B cell (primary cell): Measurements from ENCODE around the gene CD58. TPM values are rescaled to one million over a fixed set of nuclear protein-coding genes. Genes with fewer than 3 reads are reported as not detected.

Source experiments
- ATAC-seq: fragments of 200-7000 bp; cut with Tn5 transposase; one replicate; pipeline ENCODE4 v1.10.0; 2021; ENCODE audit warnings: low read depth, mild to moderate bottlenecking, moderate number of reproducible peaks, moderate library complexity
- CTCF ChIA-PET: fragments of 350-600 bp; sonication (Branson Sonifier 250); formaldehyde crosslinking; loops from one replicate; lab custom pipeline; 2021; ENCODE audit warnings: antibody characterized with exemption, inconsistent platforms; lab: Charles Lee
- POLR2A ChIA-PET: fragments of 350-600 bp; sonication (Branson Sonifier 250); formaldehyde crosslinking; loops from one replicate; lab custom pipeline; 2021; ENCODE audit warnings: antibody characterized with exemption; lab: Charles Lee
- DNase-seq: peaks from one replicate; pipeline ENCODE4 v3.0.0; 2013
- H2AFZ ChIP-seq: 2 replicates; pipeline ENCODE4 v1.6.1; 2012; ENCODE audit warnings: mild to moderate bottlenecking, low read depth, low read length; ENCODE audit not compliant: insufficient read depth, poor library complexity, severe bottlenecking
- H3K27ac ChIP-seq, 2 donors: 1 replicate in 1 of 2; 2 replicates in 1 of 2; pipeline ENCODE4 v1.5.1; 2012 to 2013; ENCODE audit warnings: low read length in 2 of 2, mild to moderate bottlenecking in 2 of 2, moderate library complexity in 1 of 2
- H3K27me3 ChIP-seq, 4 experiments: fragments of 200-600 bp in 1 of 4; sonication (generic) in 1 of 4; replicated peaks in 1 of 4; 1 replicate in 2 of 4; 2 replicates in 2 of 4; pipeline versions ENCODE4 v1.6.1 to v1.7.0; 2013 to 2016; ENCODE audit warnings: low read length in 3 of 4, mild to moderate bottlenecking in 2 of 4, mixed read lengths in 1 of 4, moderate library complexity in 1 of 4; ENCODE audit not compliant: insufficient read depth in 4 of 4, control insufficient read depth in 3 of 4; ENCODE audit errors: control extremely low read depth in 1 of 4
- H3K36me3 ChIP-seq, 2 experiments: replicated peaks in 1 of 2; 1 replicate in 1 of 2; 2 replicates in 1 of 2; pipeline versions ENCODE4 v1.6.1 to v1.7.1; 2013; ENCODE audit warnings: low read length in 1 of 2; ENCODE audit not compliant: insufficient read depth in 2 of 2, control insufficient read depth in 1 of 2; ENCODE audit errors: control extremely low read depth in 1 of 2, extremely low read depth in 1 of 2
- H3K4me1 ChIP-seq, 2 donors: fragments of 200-600 bp in 1 of 2; sonication (generic) in 1 of 2; 1 replicate in 1 of 2; 2 replicates in 1 of 2; pipeline versions ENCODE4 v1.5.1 to v1.6.1; 2013 to 2017; ENCODE audit warnings: low read length in 2 of 2; ENCODE audit not compliant: control insufficient read depth in 2 of 2, insufficient read depth in 2 of 2
- H3K4me2 ChIP-seq: replicated peaks from 2 replicates; pipeline ENCODE3; 2012; ENCODE audit warnings: mild to moderate bottlenecking, low read depth, low read length; ENCODE audit not compliant: poor library complexity, severe bottlenecking
- H3K4me3 ChIP-seq, 5 experiments: fragments of 200-600 bp in 1 of 5; sonication (generic) in 1 of 5; 1 replicate in 3 of 5; 2 replicates in 2 of 5; pipeline versions ENCODE4 v1.5.1 to v1.7.0; 2011 to 2016; ENCODE audit warnings: low read length in 4 of 5, mild to moderate bottlenecking in 4 of 5, low read depth in 2 of 5, control low read depth in 1 of 5, moderate library complexity in 1 of 5; ENCODE audit not compliant: insufficient read depth in 1 of 5; ENCODE audit errors: control extremely low read depth in 1 of 5, extremely low read depth in 1 of 5
- H3K79me2 ChIP-seq: fragments of 200-600 bp; sonication (generic); one replicate; pipeline ENCODE4 v1.6.0; 2016; ENCODE audit warnings: low read length; ENCODE audit not compliant: control insufficient read depth, insufficient read depth
- H3K9ac ChIP-seq: fragments of 200-600 bp; sonication (generic); 2 replicates; pipeline ENCODE4 v1.6.1; 2017; ENCODE audit warnings: mild to moderate bottlenecking, low read length, moderate library complexity
- H3K9me3 ChIP-seq, 3 donors: one replicate each; pipeline versions ENCODE4 v1.6.1 to v1.7.1; 2013; ENCODE audit warnings: low read length in 2 of 3; ENCODE audit not compliant: control insufficient read depth in 2 of 3, insufficient read depth in 1 of 3; ENCODE audit errors: control extremely low read depth in 1 of 3
- H4K20me1 ChIP-seq: 2 replicates; pipeline ENCODE4 v1.6.0; 2012; ENCODE audit warnings: mild to moderate bottlenecking, low read length; ENCODE audit not compliant: insufficient read depth, control insufficient read depth, poor library complexity, severe bottlenecking
- H3K27ac Mint-ChIP-seq: one replicate; pipeline ENCODE4 v1.8.0; 2021; ENCODE audit warnings: mixed read lengths
- H3K27me3 Mint-ChIP-seq: one replicate; pipeline ENCODE4 v1.8.0; 2021; ENCODE audit warnings: mixed read lengths
- H3K4me1 Mint-ChIP-seq: one replicate; pipeline ENCODE4 v1.8.0; 2021; ENCODE audit warnings: mixed read lengths
- H3K4me3 Mint-ChIP-seq: one replicate; pipeline ENCODE4 v1.8.0; 2021; ENCODE audit warnings: mixed read lengths
- H3K9me3 Mint-ChIP-seq: one replicate; pipeline ENCODE4 v1.8.0; 2022; ENCODE audit warnings: mixed read lengths; ENCODE audit not compliant: insufficient read depth
- CTCF ChIP-seq: fragments of 200-600 bp; IDR thresholded peaks from one replicate; pipeline ENCODE4 v1.8.0; 2022; ENCODE audit warnings: antibody characterized with exemption, mild to moderate bottlenecking
- EZH2 ChIP-seq: IDR thresholded peaks from 2 replicates; pipeline ENCODE4 v1.6.1; 2012; ENCODE audit warnings: borderline replicate concordance, low read depth, mild to moderate bottlenecking, moderate library complexity, low read length; ENCODE audit not compliant: insufficient read depth, poor library complexity, severe bottlenecking
- WGBS: methylation state at CpG from one replicate; pipeline ENCODE4 v1.1.5; 2013; ENCODE audit warnings: missing lambda C conversion rate; ENCODE audit not compliant: insufficient coverage; 5-methylcytosine and 5-hydroxymethylcytosine counted together
- intact Hi-C: fragments of 100-400 bp; cut with micrococcal nuclease; formaldehyde crosslinking; loops from one replicate; pipeline ENCODE4 v1.10.0; 2022
- polyA plus RNA-seq: library from polyadenylated mRNA; depleted of rRNA; stranded (reverse); fragments of >200 nt; gene quantifications from 2 replicates; pipeline ENCODE4 v1.2.3, GENCODE V29; 2012
- total RNA-seq, 2 donors: library from RNA; stranded (reverse); fragments of 120-200 nt in 1 of 2; gene quantifications; 1 replicate in 1 of 2; 2 replicates in 1 of 2; pipeline versions ENCODE4 v1.2.3 to v1.2.4, GENCODE V29; 2013 to 2022

The CD58 gene
- total and polyA plus RNA-seq, 2 donors (not counting 1 experiment from before 2014, with no cell fraction given) = 12.3 to 47.6 TPM

DNA sequence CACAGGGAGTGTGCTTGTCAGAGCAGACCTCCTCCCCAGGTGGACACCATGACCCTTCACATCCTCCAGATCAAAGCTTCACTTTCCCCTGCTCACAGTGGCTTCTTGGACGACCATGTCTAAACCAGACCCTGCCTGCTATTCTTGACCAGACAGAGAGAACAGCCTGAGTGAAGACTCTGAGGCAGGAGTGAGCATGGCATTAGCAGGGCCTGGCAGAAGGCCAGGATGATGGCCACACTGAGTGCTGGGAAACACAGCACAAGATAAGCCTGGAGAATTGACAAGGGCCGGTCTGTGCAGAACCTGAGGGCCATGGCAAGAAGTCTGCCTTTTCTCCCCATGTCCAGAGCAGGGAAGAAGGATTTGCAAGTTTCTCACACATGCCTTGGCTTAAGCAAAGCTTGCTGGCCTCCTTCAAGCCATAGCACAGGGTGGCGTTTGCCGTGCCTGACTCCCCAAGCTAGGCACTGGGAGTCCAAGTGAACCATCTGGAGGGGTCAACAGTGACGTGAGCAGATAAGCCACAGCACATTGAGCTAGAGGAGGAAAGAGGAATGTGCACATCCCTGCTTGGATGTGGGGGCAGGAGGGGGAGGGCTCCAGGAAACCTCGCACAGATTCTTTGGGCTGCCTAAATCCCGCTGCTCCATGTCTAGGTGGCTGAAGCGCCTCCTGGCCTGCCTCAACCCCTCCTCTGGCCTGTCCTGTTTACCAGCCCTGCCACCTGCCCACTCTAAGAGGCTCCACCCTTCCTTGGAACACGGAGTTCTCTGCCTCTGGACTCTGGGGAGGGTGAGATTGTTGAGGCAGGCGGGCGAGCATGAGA lies 87.1 kb downstream of the CD58 start:
- Histone ChIP-seq H3K36me3 (no peaks in the 10 kb centered on the region), H3K4me1 (peaks cover 0 to 3% of the 10 kb centered on the region in 2 donors), H2AFZ (no peak overlapping the region), H3K4me3 (no peak overlapping the region), H3K4me2 (no peak overlapping the region), H4K20me1 (no peaks in the 10 kb centered on the region), H3K9ac (no peak overlapping the region), H3K79me2 (no peaks in the 10 kb centered on the region), H3K27me3 (no peaks in the 10 kb centered on the region), H3K9me3 (no peaks in the 10 kb centered on the region), H3K27ac (no peak overlapping the region)
- Mint-ChIP-seq H3K4me3 (no peak overlapping the region), H3K4me1 (no peaks in the 10 kb centered on the region), H3K9me3 (no peaks in the 10 kb centered on the region), H3K27ac (no peak overlapping the region), H3K27me3 (no peaks in the 10 kb centered on the region)
- no peak for TF ChIP-seq EZH2
- TF ChIP-seq CTCF = no peak
- intact Hi-C loops = loop anchor here (2.0 kb wide), 1 partner anchor 15 kb away; no protein-coding TSS in a partner anchor
- CTCF ChIA-PET = interaction anchor here (0.7 to 13.9 kb wide), 21 partner anchors 8 to 570 kb away, joined by 3 to 578 read pairs (median 7); partner anchors contain the start of gene CD58
- ATAC-seq (no peak), DNase-seq (no peak)
- POLR2A ChIA-PET = no interaction called here
- 99% methylated on average over 8 of the region's 11 CpGs for whole genome bisulfite sequencing

DNA sequence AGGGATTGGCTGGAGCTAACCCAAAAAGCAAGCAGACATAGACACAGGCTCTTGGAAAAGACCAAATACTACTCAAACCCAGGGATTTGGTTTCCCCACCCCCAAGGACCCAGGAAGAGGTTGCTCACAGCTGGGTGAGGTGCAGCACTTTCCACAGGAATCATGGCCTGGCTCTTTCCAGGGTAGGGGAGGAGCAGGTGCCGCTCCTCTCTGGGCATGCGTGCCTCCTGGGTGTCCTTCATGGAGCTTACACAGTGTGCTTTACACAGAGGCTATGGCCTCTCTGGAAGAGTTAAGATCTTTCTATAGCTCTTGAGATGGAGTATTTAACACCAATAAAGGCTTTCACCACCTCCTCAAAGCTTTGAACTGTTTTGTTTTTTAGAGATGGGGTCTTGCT lies 88.3 kb downstream of the CD58 start:
- no peaks in the 10 kb centered on the region for H3K4me1 Mint-ChIP-seq
- H3K27ac ChIP-seq = no peak overlapping the region
- H3K4me1 ChIP-seq = peaks cover 0 to 3% of the 10 kb centered on the region in 2 donors
- H3K27me3 ChIP-seq = no peaks in the 10 kb centered on the region
- H3K27me3 Mint-ChIP-seq = no peaks in the 10 kb centered on the region
- H3K27ac Mint-ChIP-seq = no peak overlapping the region
- H3K4me2 ChIP-seq = no peak overlapping the region
- no peaks in the 10 kb centered on the region for H3K9me3 Mint-ChIP-seq
- TF ChIP-seq CTCF (no peak), EZH2 (no peak)
- DNase-seq = no peak
- no peak overlapping the region for H3K9ac ChIP-seq
- no peak overlapping the region for H2AFZ ChIP-seq
- ChIA-PET CTCF (interaction anchor here (1.5 to 13.9 kb wide), 4 partner anchors 14 to 351 kb away, joined by 3 to 578 read pairs (median 74); no protein-coding TSS in a partner anchor), POLR2A (no interaction called here)
- H3K9me3 ChIP-seq = no peaks in the 10 kb centered on the region
- H3K79me2 ChIP-seq = no peaks in the 10 kb centered on the region
- no peak overlapping the region for H3K4me3 Mint-ChIP-seq
- WGBS = no CpG with 5 or more reads among the region's 2 CpGs
- no peak for ATAC-seq
- H3K36me3 ChIP-seq = no peaks in the 10 kb centered on the region
- H3K4me3 ChIP-seq = no peak overlapping the region
- intact Hi-C loops = no loop called here
- no peaks in the 10 kb centered on the region for H4K20me1 ChIP-seq
